Measurements from ENCODE around the gene UBE2U.
A peak's percentile ranks its signal among the peaks of the same experiment; 100 is the strongest.

The UBE2U gene, protein sequence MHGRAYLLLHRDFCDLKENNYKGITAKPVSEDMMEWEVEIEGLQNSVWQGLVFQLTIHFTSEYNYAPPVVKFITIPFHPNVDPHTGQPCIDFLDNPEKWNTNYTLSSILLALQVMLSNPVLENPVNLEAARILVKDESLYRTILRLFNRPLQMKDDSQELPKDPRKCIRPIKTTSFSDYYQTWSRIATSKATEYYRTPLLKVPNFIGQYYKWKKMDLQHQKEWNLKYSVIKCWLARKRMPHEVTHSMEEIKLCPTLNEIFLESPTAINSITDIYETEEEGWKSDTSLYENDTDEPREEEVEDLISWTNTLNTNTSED

DNA sequence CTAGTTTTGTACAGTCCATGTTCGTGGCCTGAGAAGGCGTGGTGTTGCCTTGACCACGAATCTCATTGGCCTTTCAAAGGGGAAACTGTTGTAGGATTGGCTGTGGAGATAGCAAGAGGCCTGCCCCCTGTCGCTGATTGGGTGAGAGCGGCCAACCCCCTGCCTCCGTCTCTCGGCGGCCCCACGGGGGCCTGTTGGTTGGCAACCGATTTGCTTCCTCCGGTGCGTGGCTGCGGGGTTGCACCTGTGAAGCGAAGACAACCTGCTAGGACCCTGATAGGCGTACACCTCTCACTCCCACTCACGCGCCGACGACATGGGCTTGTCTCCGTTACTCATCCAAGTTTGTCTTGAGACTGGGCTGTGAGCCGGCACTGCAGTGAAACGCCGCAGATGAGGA is at the start of gene UBE2U:
Gene UBE2U (plus strand): TSS at position 204 of the 400 bp plus-strand sequence. CDS start 428 bp downstream, outside the sequence.
- no peak for DNase-seq (ENCODE audit: low spot score)

DNA sequence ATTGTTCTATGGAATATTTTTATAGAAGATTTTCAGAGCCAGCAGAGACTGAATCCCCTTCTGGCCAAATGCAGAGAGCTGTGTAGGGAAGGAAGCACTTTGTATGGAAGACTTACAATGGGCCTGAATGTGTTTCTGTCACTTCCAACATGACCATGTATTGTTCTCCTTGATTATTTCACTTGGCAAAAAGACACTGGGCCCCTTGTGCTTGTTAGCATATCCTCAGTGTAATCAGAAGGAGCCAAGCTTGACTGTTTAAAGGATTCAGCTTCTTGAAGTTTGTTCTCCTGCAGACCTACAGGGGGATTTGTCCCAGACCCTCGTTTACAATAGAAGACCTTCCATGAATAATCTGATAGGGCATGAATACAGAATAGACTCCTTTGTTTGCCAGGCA is 48.1 kb upstream of the UBE2U start:
- peak; percentile 95 for DNase-seq (ENCODE audit: low spot score)

DNA sequence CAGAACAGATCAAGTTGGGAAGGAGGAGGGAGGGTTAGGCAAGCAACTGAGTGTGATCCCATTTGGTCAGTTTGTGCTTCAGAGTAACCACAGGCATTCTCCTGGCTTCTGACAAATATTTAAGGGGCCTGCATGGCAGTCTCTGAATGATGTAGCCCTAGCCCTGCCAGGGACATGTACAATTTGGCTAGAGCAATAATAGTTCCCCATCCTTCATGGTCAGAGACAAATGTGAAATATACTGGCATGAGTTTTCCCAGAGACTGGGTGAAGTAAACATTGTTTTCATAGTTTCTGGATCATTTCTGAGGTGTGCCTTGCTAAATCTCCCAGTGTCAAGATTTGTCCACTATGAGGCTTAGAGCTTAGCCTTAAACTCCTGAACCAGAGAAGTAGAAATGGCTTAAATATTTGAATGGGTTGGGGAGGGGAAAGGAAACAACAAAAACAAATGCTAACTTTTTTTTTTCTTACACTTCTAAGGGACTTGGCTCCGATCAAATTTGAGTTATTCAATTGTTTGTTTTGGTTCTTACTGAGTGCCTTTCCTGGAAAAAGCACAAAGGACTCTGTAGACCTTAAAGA is 42.0 kb upstream of the UBE2U start:
- DNase-seq (ENCODE audit: low spot score): no peak

DNA sequence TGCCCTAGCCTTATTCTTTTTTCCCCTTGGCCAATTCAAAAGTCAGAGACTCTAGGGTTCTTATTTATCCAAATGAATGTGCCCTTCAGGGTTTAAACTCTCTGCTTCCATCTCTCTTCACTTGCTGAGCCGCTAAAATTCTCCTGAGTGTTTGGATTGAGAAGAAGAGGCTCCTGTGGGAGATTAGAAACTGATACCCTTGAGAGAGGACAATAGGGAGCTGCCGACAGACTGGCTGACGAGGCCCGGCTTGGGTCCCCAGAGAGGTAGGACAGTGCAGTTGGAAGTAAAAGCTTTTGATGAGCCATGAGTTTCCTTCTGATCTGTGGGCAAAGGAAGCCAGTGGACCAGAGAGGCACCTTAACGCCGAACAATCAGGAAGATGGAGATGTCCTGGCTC is 41.3 kb upstream of the UBE2U start:
- no peak for DNase-seq (ENCODE audit: low spot score)

DNA sequence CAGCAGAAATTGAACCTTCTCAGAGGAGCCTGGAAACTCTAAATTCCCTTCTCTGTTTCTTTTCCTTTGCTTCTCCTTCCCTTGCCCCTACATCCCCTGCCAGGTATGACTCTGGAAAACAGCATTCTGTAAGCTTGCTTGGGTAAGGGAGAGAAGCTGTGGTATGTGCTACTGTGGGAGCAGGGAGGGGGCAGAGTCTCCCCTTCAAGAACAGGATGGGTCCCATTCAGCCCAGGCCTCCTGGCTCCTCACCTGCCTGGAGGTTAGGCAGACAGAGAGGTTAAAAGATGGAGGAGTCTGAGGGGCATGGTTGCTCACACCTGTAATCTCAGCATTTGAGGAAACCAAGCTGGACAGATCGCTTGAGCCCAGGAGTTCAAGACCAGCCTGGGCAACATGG is 40.6 kb upstream of the UBE2U start:
- no peak for DNase-seq (ENCODE audit: low spot score)

DNA sequence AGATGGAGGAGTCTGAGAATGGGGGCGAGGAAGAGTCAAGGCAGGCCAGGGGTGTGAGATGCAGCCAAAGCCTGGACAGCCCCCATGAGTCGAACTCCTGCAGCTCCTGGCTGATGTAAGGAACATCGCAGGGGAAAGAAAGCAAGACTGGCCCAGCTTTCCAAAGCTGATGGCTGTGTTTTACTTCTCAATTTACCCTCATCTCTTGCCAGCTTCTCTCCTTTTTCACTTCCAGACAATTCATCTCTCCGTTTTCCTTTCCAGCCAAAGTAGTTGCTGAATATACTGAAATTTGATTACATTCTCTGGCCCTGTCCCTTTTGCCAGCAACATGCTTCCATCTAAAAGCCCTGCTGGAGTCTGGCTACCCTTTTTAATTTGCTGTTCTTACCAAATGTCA is 40.0 kb upstream of the UBE2U start:
- no peak for DNase-seq (ENCODE audit: low spot score)

DNA sequence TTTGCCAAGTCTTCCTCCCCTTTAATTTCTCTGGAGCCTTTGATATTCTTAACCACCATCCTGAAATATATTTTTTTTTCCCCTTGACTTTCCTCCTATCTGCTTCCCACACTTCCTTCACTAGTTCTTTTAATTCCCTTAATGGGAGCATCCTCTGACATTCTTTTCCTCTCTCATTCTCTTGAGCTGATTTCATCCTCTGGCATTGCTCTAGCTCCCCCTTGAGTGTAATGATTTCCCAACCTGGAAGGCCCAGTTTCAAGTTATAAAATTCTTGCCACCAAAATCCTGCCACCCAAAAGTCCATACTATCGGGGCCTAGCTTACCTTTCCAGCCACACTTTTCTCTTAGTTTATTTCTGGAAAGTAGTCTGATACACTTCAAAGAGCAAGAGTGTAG is 39.5 kb upstream of the UBE2U start:
- DNase-seq (ENCODE audit: low spot score): peak; percentile 59

DNA sequence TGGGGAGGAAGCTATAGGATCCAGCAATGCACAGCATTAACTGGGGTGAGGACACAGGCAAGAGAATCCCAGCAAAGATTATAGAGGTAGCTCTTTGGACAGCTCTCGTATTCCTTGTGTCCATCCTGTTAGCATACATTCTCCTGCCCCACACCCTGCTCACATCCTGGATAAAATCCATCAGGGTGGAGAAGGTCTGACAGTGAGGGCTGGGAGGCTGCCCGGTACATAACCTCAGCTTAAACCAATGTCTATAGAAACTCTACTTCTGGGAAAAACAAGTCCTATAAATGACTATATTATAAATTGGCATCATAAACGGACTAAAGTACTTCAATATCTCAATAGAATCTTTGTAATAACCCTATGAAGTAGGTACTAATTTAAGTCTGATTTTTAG is 36.8 kb upstream of the UBE2U start:
- no peak for DNase-seq (ENCODE audit: low spot score)

DNA sequence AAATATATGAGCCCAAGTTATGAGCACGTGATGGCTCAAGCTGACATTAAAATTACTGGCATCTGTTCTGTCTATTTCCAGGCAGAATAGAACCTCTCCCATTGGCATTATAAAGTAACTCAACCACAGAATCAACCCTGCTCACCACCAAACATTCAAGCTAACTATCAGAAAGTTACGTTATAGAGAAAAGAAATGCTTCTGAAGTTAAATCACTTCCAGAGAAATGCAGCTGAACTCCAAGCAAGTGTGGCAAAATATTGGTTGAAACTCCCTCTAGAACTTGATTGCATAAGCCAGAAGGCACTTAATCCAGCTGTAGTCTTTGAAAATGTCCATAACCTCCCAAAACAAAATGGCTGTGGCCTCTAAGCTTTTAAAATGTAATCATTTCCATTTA is 36.2 kb upstream of the UBE2U start:
- DNase-seq (ENCODE audit: low spot score): no peak

DNA sequence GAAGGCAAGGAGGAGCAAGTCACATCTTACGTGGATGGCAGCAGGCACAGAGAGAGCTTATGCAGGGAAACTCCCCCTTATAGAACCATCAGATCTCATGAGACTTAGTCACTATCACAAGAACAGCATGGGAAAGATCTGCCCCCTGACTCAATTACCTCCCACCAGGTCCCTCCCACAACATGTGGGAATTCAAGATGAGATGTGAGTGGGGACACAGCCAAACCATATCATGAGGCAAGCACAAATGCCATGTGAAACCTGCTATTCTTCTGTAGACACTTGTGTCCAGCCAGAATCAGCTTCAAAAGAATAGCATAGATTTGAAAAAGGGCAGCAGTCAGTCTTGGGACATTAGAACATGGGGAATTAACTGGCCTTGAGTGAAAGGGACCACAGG is 32.2 kb upstream of the UBE2U start:
- DNase-seq (ENCODE audit: low spot score): no peak

DNA sequence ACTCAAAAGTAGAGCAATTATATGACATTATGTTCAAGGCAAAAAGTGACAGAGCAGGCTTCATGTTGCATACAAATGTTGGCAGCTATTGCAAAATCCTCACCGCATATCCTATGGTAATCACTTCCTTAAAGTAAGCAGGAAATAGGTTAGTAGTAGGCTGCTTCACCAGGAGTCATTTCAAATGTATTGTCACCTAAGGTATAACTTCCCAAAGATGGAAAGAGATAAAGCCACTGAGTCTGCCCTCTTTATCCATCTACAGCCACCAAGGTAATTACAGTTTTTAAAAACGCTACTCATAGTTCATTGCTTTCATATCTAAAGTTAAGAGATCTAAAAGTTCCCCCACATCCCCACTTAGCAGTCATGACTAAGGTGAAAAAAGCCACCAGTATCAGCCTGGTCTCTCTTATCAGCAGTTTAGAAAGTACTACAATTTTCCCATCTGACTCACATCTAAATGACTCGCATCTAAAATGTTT is 31.6 kb upstream of the UBE2U start:
- DNase-seq (ENCODE audit: low spot score): no peak

DNA sequence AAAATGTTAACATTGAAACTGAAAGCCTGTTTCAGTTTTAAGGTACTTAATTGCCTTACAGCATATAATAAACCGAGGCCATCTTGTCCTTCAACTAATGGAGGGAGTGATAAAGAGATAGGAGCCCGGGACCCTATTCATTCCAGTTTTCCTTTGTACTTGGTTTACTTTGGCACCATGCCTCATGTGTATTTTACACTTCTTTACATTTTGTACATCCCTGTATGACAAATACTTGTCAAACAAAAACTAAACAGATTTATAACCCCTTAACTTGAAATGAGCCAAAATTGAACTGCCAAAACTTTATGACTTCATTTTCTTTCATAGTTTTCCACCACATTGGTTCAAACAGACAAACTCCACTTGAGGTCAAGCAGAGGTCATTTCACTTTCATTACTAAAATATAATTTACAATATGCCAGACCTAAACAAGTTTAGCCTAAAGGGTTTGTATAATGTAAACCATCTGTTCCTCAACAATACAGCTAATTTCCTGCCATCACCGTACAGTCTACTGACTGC is 30.9 kb upstream of the UBE2U start:
- no peak for DNase-seq (ENCODE audit: low spot score)

DNA sequence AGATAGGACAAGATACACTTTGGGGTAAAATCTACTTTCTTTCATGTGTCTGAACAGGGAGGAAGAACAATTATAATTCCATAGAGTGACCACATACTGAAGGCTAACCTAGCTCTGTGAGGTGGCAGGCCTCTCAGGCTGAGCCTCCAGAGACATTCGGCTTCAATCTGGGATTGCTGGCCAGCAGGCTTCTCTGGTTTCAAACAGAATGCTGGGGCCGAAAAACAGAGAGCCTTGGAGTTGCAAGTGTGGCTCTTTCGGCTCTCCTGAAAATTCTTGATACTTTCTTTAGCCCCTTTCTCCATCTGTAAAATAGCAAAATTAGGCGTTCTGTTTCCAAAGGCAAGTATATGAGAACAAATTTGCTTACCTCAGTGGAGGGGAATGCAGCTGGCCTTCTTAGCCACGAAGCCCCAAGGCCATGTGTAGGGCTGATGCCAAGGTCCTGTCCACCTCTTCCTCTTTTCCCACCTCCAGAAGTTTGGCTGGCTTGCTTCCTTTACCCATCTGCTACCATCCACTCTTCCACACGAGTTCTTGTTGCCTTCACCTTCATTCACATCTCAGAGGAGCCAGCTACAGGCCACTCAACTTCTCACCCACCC is 30.0 kb upstream of the UBE2U start:
- DNase-seq (ENCODE audit: low spot score): no peak

DNA sequence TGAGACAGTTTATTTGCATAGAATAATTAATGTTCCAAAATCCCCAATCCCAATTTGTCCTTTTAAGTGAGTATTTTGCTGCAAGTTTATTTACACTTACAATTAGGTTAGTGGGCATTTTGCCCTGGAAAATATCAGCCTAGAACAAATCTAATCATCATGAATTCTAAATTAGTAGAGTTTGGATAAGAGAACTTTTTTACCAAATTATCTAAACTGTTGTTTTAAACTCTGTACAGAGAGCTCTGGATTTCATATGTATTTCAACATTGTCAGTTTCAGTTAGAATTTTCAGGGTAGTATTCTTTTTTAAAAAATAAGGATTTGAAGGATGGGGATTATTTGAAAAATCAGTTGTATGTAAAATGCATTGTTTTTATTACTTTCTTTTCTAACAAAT is 27.8 kb upstream of the UBE2U start:
- DNase-seq (ENCODE audit: low spot score): no peak

DNA sequence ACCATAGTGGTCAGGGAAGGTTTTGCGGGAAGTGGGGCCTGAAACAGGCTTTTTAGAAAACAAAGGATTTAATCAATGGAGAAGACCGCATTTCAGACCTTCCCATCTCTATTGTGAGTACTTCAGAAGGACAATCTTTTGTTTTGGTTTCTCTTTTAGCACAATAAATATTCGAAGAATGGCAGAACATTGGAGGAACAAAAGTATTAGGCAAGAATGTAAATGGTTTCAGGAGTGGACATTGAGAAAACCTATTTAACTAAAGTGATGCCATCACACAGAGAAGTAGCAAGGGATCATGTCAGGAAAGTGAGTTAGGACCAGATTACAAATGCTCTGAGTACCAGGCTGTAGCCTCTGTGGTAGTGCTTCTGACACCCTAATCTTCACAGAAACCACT is 26.8 kb upstream of the UBE2U start:
- no peak for DNase-seq (ENCODE audit: low spot score)

DNA sequence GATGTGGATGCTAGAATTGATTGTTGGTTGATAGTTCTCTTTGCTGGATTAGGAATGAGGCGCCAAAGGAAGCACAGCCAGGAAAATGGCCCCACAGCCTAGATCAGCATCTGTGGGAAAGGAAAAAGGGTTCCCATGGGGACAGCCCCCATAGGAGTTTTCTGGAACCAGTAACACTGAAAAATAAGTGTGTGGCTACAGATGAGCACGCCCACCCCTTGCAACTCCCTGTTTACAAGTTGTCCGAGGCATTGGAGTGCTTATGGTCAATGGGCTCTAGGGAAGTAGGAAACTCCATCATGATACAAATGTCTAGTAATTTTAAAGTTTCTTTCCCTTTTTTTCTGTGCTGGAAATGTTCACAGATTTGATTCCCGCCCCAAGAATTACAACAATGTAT is 23.8 kb upstream of the UBE2U start:
- no peak for DNase-seq (ENCODE audit: low spot score)

DNA sequence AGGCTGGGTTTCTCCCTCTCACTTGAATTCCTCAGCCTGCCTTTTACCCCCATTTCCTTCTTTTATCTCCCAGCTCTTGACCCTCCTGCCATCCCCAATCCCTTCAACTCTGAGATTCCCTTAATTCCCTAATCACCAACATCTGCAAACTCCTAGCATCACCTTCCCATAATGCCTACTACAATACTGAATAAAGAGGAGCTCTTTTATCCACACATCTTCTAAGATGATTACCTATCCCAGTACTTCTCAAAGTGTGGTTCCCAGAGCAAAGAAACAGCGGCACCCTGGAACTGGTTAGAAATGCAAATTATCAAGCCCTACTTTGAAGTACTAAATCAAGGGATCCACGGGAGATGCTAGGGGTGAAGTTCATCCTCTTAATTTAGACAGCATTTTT is 21.2 kb upstream of the UBE2U start:
- DNase-seq (ENCODE audit: low spot score): no peak

DNA sequence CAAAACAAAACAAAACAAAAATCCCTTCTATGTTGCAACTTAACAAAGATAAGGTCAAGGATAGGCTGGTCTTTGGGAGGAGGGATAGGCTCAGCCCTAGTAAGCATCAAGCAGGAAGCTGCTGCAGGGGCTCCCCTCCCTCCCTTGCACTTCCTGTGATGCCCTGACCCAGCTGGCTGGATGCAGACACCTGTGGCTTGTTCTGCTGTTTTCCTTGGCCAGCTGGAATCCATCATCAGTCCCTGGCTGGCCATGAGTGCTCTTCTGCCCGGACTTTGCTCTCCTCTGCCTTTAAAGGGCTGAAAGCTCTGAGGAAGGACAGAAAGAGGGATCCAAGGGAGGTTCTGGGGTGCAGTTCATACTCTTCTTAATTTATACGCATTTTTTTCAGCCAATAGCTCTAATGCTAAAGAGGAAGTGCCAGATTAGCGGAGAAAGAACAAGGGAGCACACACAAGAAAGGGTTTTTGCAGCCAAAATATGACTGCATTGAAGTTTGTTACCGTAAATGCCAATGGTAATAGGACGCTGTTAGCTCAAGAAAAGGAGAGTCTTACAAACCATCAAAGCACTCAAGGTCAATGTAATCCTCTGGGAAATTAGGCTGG is 19.9 kb upstream of the UBE2U start:
- DNase-seq (ENCODE audit: low spot score): no peak

DNA sequence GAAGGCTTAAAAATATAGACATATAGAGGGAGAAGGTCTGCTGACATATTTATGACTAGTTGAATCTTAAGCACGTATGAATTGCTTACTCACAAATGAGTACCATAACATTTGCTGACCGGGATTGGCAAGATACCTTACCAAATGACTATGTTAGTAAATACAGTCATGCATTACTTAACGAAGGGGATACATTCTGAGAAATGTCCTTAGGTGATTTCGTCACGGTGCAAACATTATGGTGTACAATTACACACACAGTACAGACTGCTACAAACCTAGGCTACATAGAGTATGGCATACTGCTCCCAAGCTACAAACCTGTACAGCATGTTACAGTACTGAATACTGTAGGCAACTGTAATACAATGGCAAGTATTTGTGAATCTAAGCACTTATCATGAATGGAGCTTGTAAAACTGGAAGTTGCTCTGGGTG is 19.4 kb upstream of the UBE2U start:
- DNase-seq (ENCODE audit: low spot score): no peak

DNA sequence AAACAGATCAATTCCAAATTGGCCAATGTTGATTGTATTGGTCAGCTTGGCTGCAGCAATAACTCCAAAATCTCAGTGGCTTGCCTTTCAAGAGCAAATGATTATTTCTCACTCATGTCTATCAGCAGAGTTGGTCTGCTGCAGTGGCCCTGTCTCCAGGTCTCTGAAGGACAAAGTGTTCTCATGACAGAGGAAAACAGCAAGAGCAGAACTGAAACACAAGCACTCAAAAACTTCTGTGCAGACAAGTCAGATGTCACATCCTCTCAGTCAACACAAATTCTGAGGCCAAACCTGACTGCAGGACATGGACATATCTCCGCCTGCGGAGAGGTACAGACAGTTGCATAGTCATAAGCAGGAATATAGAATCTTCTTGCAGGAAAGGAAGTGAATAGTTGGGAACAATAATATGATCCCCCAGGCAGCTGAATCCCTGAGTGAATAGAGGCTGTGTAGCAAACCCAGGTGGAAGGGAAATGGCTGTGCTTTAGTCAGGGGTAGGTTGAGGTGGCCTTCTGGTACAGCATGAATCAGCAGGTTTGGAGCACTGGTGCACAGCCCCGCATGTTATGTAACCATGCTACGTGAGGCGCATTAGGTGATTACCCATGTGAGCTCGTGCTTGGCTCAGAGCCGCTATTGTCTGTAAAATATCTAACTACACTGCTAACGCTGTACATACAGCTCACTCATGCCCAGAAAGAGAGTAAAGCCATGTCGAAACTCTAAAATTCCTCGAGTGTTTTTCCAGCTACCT is 17.1 kb upstream of the UBE2U start:
- no peak for DNase-seq (ENCODE audit: low spot score)

DNA sequence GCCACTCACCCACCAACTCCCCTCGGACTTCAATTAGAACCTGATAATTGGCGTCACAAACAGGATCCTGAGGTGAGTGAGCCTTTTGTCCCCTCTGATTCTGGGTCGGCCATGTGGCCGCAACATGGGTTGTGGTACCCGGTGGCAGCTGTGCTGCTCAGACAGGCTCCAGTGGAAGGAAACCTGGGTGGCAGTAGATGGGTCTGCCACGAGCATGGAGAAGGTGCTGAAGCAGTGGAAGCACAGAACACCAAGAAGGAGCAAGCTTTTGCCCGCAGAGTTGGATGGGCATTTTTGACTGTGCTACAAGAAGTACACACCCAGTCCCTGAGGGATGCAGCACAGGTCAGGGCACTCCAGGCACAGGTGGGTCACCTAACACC is 16.5 kb upstream of the UBE2U start:
- no peak for DNase-seq (ENCODE audit: low spot score)

DNA sequence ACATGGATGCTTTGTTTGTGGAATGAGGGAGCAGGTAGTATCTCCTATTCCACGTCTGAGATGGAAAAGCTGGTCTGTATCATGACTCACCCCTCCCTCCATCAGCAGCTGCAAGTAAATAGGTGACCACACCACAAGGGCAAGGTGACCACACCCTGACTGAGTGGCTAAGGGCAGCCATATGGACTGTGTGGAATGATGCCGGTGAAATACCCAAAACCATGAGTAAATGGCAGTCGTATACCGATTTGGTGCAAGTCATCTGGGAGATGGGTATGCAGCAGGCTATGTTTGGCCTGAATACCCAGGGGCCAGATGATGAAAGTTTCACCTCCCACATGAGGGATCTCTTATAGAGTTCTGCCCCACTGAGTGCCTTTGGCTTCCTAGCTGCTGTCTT is 15.8 kb upstream of the UBE2U start:
- DNase-seq (ENCODE audit: low spot score): no peak
